Measurements from ENCODE around the gene SHMT1.
A peak's percentile ranks its signal among the peaks of the same experiment; 100 is the strongest.
"Not testable (repeated sequence)": the region's sequence is repeated elsewhere in the genome, so short reads cannot be mapped to it uniquely, and the experiment has no call there.

Gene SHMT1

DNA sequence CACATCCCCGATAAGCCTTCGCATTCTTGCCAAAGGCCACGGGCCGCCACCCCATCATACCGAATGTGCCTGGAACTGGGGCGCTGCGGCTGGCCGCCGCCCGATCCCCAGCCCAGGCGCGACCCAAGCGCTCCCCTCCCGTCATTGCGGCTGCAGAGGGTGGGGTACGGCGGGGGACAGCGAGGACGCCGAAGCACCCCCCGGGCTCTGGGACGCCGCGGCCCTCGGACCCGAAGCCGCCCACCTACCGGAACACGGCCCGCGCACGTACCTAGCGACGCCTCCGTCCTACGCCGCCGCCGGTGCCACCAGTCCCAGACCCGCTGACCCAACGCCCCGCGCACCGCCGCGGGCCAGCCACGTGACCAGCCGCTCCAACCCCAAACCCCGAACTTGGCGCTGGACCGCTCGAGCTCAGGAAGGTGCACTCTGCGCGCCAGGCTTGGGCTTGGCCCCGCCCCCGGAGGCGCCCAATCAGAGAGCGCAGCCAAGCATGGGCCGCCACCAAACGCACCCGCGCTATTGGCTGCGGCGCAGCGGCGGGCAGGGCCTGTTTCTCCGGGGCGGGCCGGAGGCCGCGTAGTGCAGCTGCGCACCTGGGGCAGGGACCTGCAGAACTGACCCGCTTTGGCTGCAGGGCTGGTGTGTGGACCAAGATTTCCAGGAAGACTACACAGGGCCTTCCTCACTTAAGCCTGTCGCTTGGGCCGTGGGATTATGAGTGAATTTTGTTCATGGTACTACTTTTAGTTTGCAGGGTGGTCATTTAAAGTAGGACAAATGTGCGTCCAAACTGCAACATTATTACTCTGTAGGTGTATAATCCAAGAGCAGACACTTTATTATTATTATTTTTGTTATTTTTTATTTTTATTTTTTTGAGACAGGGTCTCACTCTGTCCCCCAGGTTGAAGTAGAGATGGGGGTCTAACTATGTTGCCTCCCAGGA is at the start of gene SHMT1:
TSS of gene SHMT1 (minus strand) at position 450 of the 949 bp plus-strand sequence. CDS start 7,569 bp downstream, outside the sequence.
- peak; percentile 78 for DNase-seq (ENCODE audit: low read depth)

DNA sequence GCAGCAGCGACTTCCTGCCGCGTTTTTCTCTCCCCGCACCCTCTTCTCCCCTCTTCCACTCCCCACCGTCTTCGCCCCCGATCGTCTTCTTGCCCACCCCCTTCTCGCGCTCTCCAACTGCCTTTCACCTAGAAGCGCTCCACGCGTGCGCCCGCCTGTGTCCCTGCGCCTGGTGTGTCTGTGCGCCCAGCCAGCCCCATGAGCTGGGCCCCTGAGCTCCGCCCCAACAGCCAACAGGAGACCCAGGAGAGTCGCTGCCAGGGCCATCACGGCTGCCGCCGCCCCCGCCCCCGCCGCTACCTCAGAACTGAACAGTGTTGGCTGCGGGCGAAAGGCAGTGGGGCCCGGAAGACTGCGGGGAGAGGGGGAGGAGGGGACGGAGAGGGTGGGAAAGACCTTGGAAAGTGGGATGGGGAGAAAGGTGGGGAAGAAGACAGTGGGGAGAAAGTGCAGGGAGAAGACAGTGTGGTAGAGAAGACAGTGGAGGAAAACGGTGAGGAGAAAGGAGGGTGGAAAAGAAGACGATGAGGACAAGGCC is 48.7 kb upstream of the SHMT1 start:
- not testable (repeated sequence) for DNase-seq (ENCODE audit: low read depth)

DNA sequence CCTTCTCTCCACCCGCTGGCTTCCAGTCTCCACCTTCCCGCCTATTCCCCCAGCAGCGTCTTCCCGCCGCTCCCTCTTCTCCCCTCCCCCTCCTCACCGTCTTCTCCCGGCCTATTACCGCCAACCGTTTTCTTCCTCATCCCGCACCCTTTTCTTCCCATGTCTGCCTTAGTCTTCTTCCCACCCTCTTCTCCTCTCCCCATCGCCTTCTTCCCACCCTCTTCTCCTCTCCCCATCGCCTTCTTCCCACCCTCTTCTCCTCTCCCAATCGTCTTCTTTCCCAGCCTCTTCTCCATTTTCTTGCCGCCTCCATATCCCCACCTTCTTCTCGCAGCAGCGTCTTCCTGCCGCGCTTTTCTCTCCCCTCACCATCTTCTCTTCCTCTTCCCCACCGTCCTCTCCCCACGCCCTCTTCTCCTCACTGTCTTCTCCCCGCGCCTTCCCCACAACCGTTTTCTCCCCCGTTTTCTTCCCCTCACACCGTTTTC is 48.1 kb upstream of the SHMT1 start:
- peak; percentile 16 for DNase-seq (ENCODE audit: low read depth)

DNA sequence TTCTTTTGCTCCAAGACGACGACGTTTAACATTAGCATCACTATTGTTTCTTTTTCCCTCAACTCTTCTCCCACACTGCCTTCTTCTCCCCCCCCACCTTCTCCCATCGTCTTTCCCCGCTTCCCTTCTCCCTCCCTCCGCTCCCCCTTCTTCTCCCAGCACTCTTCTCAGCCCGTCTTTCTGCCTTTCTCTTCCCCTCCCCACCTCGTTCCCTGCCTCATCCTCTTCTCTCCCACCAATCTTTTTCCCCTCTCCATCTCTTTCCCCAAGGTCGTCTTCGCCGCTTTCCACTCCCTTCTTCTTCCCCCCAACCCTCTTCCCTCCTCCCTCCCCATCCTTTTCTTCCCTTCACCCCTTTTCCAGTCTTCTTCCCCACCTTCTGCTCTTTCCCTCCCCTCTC is 47.4 kb upstream of the SHMT1 start:
- not testable (repeated sequence) for DNase-seq (ENCODE audit: low read depth)

DNA sequence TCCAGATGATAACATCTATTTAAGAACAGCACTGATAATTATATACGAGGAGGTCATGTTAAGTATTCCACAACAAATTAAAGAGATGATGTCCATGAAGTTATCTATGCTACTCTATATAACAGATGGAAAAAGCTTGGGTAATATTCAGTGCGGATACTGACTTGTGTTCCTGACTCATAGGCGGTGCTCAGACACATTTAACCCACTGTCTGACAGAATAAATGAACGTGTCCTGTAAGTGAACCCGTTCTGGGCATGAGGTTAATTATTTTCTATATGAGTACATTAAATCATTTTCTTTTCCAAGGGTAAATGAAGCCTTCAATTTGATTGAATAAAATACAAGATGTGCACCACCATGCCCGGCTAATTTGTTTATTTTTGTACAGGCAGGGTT is 46.0 kb upstream of the SHMT1 start:
- DNase-seq (ENCODE audit: low read depth) = not testable (repeated sequence)

DNA sequence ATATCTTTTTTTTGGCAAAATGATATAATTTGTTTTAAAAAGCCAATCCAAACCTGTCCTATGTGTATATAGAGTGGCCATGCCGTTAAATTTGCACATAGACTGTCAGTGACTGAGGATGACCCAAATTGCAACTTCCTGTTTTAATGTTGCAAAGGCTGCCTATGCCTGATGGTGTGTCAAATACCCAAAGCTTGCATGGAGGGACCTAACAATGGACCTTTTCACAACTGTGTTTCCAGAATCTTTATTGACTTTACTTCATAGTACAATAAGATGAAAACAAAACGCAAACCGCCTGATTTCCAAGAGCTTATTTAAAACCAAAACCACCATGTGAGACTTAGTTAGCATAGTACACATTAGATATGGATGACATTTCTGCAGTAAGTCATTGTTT is 45.6 kb upstream of the SHMT1 start:
- not testable (repeated sequence) for DNase-seq (ENCODE audit: low read depth)

DNA sequence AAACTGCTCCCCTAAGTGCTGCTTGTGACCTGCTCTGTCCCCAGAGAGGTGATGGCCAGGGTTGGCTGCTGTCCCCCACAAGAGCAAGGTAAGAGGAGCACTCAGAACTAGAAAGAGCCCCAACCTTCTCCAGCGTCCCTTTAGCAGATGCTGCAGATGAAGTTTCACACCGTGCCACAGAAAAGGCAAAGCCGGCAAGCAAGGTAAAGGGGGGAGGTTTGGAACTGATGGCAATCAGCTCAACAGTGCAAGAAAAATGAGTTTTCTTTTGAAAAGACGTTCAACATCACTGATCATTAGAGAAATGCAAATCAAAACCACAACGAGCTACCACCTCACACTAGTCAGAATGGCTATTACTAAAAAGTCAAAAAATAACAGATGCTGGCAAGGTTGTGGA is 40.3 kb upstream of the SHMT1 start:
- not testable (repeated sequence) for DNase-seq (ENCODE audit: low read depth)

DNA sequence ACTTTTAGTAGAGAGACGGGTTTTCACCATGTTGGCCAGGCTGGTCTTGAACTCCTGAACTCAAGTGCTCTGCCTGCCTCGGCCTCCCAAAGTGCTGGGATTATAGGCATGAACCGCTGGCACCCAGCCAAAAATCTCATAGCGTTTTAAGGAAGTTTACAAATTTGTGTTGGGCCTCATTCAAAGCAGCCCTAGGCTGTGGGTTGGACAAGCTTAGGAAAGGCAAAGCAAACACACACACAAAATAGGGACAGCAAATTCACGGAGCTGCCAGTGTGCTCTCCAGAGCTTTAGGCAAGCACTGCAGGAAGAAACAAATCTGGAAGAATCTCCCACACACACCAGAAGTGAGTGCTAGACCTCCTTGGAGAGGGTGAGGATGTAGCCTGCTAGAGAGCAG is 39.8 kb upstream of the SHMT1 start:
- DNase-seq (ENCODE audit: low read depth) = not testable (repeated sequence)

DNA sequence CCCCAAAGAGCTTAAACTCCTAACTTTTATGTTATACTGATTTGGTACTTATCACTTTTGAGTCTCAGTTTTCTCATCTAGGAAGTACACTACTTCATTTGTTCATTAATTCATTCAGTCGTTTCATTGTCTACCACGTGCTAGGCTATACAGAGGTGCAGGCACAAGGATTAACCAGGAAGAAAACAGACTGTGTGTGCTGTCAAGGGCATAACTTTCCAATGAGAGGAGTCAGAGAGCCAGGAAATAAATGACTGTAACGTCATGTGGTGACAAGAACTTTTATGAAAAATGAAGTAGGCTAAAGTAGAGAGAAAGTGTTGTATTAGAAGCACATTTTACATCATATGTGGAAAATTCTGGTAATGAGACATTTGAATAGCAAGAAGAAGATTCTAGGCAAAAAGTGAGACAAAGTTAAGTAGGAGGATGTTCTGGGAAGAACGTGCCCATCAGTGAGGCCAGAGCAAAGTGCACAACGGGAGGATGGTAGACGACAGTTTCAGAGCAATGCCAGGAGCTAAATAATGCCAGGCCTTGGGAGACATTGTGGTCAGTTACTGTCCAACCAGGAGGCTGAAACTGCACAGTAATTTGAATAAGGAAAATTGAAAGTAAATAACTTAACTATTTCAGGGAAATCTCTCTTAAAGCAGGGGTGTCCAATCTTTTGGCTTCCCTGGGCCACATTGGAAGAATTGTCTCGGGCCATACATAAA is 38.7 kb upstream of the SHMT1 start:
- DNase-seq (ENCODE audit: low read depth) = not testable (repeated sequence)

DNA sequence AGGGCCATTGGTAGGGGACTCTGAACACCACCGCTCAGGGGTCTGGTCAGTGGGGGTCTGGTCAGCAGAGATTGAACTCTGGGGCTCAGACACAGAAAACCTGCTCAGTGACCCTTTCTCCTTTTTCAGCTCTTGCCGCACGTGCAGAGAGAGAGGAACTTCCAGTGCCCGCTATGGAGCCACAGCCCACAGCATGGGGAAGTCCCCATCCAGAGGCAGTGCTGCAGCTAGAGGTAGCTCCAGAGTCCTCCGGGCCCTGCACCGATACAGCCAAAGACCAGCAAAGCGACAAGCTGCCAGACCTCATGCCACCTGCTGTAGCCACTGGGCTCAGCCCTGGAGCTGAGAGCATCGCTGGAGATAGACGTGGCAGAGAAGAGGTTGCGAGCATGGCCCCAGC is 25.4 kb upstream of the SHMT1 start:
- DNase-seq (ENCODE audit: low read depth) = not testable (repeated sequence)

DNA sequence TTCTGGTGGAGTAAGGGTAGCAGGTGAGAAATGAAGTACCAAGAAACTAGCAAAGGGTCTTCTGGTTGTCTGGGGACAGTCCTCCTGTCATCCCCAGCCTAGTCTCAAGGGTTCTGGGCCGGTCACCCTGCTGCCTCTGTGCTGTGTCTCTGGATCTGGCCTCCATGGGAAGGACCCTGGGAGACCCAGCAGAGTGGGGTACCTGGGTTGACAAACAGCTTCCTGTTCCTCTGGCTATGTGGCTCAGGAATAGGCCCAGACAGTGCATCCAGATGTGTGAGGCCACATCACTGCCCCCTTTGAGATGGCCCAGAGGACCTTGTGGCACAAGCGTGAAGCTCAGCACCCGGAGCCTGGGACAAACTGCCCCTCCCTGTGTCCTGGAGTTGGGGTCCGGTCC is 24.9 kb upstream of the SHMT1 start:
- not testable (repeated sequence) for DNase-seq (ENCODE audit: low read depth)

DNA sequence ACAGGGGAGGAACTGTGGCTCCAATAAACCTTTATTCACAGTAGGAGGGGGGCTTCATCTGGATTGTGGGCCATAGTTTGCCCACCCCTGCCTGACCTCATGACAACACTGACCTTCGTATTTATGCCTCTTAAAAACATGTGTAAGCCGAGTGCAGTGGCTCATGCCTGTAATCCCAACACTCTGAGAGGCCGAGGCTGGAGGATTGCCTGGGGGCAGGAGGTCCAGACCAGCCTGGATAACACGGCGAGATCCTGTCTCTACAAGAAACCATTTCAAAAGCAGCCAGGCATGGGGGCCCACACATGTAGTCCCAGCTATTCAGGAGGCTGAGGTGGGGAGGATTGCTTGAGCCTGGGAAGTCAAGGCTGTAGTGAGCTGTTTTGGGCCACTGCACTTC is 24.2 kb upstream of the SHMT1 start:
- not testable (repeated sequence) for DNase-seq (ENCODE audit: low read depth)

DNA sequence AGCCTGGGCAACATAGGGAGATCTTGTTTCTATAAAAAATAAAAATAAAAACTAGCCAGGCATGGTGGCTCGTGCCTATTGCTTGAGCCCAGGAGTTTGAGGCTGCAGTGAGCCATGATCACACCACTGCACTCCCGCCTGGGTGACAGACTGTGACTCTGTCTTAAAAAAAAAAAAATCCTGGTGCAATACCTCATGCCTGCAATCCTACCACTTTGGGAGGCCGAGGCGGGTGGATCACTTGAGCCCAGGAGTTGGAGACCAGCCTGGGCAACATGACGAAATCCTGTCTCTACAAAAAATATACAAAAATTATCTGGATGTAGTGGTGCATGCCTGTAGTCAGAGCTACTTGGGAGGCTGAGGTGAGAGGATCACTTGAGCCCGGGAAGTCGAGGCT is 20.9 kb upstream of the SHMT1 start:
- DNase-seq (ENCODE audit: low read depth) = not testable (repeated sequence)

DNA sequence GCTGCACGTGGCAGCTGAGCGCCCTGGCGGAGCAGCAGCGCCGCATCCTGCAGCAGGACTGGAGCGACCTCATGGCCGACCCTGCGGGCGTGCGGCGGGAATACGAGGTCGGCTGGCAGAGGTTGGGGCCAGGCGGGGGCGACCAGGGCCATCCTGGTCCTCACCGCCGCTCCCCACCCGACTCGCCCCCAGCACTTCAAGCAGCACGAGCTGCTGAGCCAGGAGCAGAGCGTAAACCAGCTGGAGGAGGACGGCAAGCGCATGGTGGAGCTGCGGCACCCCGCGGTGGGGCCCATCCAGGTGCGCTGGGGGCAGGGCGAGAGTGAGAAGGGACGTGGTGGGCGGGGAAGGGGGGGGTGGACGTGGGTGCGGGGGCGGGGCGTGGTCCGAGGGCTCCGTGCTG is 19.7 kb upstream of the SHMT1 start:
- DNase-seq (ENCODE audit: low read depth) = not testable (repeated sequence)

DNA sequence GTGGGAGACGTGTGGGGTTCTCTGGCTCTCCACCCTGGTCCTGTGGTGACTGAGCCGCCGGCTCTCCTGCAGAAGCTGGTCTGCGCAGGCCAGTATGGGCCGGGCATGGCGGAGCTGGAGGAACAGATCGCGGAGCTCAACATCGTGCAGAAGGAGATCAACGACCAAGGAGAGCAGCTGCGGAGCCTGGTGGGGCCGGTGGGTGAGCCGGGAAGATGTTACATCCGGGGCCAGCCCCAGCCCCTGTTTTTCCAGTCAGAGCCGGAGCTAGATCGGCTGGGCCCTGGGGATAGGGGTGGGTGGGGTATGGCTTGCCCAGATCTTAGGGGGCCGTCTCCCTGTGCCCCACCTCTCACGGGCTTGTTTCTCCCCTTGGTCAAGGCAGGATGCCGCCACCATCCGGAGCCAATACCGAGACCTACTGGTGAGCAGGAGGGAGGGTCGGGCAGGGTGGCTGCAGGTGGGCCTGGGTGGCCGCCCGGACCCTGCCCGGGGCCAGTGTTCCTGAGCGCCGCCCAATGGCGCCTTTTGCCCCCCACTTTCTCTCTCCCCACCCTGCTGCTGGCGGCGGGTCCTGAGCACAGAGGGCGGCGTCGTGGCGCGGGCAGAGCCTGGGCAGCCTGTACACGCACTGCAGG is 19.2 kb upstream of the SHMT1 start:
- no peak for DNase-seq (ENCODE audit: low read depth)

DNA sequence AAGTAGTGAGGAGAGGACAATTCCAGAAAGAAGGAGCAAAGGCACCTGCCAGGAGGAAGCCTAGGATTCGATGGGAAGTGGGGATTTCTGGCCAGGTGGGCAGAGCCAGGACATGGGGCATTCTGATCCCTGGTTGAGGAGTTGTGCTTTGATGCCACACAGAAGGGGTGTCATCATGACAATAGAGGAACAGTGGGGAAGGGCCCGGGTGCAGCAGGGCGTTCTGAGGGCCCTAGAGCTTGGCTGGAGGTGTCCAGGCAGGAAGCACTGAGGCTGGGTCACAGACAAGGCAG is 18.5 kb upstream of the SHMT1 start:
- no peak for DNase-seq (ENCODE audit: low read depth)

DNA sequence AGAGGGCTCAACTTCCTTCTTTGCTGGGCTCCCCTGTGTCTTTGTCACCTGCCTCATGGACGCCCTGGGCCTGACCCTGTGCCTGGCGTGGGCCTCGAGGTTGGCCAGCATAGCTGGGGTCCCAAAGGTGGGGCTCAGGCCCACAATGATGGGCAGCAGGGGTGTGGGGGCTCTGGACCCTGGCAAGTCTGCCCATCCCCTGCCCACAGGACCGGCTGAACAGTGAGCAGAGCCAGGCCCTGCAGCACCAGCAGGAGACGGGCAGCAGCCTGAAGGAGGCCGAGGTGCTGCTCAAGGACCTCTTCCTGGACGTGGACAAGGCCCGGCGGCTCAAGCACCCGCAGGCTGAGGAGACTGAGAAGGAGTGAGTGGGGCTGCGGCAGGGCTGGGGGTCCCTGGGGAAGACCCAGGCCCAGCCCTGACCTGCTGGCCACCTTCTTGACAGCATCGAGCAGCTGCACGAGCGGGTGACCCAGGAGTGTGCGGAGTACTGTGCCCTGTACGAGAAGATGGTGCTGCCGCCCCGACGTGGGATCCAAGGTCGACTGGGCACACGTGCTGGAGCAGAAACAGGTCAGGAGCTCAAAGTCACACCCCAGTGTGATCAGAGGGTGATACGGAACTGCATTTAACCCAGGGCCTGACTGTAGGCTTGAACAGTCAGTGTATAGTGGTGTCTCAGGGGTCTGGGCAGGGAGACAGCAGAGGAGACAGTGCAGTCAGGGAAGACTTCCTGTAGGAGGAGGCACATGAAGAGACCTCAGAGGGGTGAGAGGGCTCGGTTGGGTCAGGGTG is 18.0 kb upstream of the SHMT1 start:
- DNase-seq (ENCODE audit: low read depth) = no peak

DNA sequence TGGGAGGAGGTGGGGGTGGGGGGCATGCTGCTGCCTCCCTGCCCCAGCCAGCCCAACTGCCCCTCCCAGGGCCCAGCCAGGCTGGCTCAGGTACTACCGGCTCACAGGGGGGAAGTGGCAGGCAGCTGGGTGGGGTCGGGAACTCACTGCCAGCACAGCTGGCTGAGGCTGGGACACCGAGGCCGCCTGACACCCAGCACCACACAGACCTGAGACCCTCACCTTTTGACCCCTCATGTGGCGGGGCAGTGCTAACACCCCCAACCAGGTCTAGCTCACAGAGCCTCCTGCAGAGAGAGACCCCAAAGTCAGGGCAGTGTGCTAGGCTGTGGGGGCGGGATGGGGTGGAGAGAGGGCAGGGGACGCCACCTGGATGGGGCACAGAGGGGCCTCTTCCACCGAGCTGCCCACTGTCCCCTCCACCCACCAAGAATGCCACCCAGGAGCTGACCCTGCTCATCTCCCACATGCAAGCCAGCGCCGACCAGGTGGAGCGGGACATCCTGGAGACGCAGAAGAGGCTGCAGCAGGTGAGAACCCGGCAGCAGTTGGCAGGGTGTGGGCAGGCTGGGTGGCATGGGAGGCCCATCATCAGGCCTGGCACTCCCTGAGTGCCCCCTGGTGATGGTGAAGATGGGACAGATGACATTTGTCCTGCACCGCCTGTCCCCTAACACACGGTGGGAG is 17.3 kb upstream of the SHMT1 start:
- DNase-seq (ENCODE audit: low read depth) = no peak

DNA sequence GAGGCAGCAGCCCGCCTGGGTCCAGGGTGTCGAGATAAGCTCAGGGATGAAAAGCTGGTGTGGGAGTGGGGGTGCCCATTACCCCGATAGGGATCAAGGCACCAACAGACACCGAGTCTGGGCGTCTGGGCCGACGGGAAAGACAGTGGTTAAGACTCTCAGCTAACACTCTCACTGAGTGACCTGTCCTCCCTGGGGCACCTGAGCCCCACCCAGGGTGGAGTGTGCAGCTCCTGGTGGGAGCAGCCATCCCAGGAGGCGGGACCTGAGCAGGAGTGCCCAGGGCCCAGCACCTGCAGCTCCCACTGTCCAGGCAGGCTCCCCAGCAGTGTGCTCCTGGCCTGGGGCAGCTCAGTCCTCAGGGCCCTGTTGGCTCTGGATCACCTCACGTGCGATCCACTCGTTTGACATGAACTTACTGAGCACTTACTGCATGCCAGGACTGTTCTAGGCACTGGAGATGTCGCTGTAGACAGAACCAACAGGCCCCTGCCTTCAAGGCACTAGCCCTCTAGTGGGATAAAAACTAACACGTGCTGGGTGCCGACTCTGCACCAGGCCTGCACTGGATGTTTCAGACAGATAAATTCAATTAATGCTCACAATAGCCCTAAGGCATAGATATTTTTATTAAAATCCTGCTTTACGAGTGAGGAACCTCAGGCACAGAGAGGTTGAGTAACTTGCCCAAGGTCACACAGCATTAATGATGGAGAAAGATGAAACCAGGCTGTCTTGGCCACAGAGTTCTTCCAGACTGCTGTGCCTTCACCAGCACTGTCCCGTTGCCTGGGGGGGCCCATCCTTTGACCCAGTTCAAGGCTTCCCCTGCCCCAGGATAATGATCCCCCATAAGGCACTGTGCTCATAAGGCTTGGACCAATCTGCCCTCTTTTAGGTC is 16.1 kb upstream of the SHMT1 start:
- DNase-seq (ENCODE audit: low read depth) = no peak

DNA sequence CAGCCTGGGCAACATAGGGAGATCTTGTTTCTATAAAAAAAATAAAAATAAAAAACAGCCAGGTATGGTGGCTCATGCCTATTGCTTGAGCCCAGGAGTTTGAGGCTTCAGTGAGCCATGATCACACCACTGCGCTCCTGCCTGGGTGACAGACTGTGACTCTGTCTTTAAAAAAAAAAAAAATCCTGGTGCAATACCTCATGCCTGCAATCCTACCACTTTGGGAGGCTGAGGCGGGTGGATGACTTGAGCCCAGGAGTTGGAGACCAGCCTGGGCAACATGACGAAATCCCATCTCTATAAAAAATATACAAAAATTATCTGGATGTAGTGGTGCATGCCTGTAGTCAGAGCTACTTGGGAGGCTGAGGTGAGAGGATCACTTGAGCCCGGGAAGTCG is 15.3 kb upstream of the SHMT1 start:
- not testable (repeated sequence) for DNase-seq (ENCODE audit: low read depth)

Data from stimulated activated CD8-positive, alpha-beta memory T cell treated with anti-CD3 and anti-CD28 coated beads, Interleukin-15, amount 100 ng/mL, for 24 hours (primary cell).